Uterus (tissue), 2 donors: ENCODE results near the gene TRIM60.

Experiments
- CTCF ChIP-seq, 4 experiments: fragments of 200-600 bp in 2 of 4; fragments of 450-650 bp in 2 of 4; sonication (generic) in 2 of 4; IDR thresholded peaks; one replicate each; pipeline ENCODE4 v1.5.1; 2016 to 2019; ENCODE audit warnings: antibody characterized with exemption in 4 of 4, mild to moderate bottlenecking in 2 of 4, moderate library complexity in 1 of 4
- POLR2A ChIP-seq, 2 donors: fragments of 450-650 bp; IDR thresholded peaks; one replicate each; pipeline ENCODE4 v1.6.1; 2016; ENCODE audit warnings: antibody characterized with exemption in 2 of 2, mild to moderate bottlenecking in 1 of 2, moderate library complexity in 1 of 2

- TF ChIP-seq CTCF (IDR thresholded peaks at IDR 0.05) (no peak), POLR2A (IDR thresholded peaks at IDR 0.05) (no peak)
These were observed 56.6 kb downstream of the TRIM60 start for GRCh38 chr4:165088366-165088765.
